Measurements from ENCODE around the gene TM9SF1.

TM9SF1 gene

GRCh38 chr14:24179294-24179960 is 15.8 kb downstream of the TM9SF1 start:
- no peak for DNase-seq (ENCODE audit: low read depth, low spot score)

- DNase-seq (ENCODE audit: low read depth, low spot score) = no peak
Observed at GRCh38 chr14:24178399-24179178, 16.7 kb downstream of the TM9SF1 start.

GRCh38 chr14:24177891-24178290 is 17.4 kb downstream of the TM9SF1 start:
- DNase-seq (ENCODE audit: low read depth, low spot score) = no peak

- DNase-seq (ENCODE audit: low read depth, low spot score) = no peak
Observed at GRCh38 chr14:24177041-24177825, 18.0 kb downstream of the TM9SF1 start.

- no peak for DNase-seq (ENCODE audit: low read depth, low spot score)
Observed at GRCh38 chr14:24176599-24176998, 18.6 kb downstream of the TM9SF1 start.

GRCh38 chr14:24172871-24173281 is 22.4 kb downstream of the TM9SF1 start:
- no peak for DNase-seq (ENCODE audit: low read depth, low spot score)

GRCh38 chr14:24172261-24172860 is 22.9 kb downstream of the TM9SF1 start:
- DNase-seq (ENCODE audit: low read depth, low spot score) = no peak

- DNase-seq (ENCODE audit: low read depth, low spot score) = peak; percentile 97
Observed at GRCh38 chr14:24171422-24172260, 23.6 kb downstream of the TM9SF1 start, which contains the start of gene REC8. REC8 (plus strand) TSS chr14:24172080; CDS start chr14:24172553, 473 bp downstream.

GRCh38 chr14:24167469-24168114 is 27.6 kb downstream of the TM9SF1 start:
- DNase-seq (ENCODE audit: low read depth, low spot score) = no peak

GRCh38 chr14:24165785-24166184 is 29.5 kb downstream of the TM9SF1 start:
- DNase-seq (ENCODE audit: low read depth, low spot score) = no peak

GRCh38 chr14:24164518-24164991 is 30.7 kb downstream of the TM9SF1 start:
- DNase-seq (ENCODE audit: low read depth, low spot score) = no peak

GRCh38 chr14:24162093-24162492 is 33.1 kb downstream of the TM9SF1 start:
- no peak for DNase-seq (ENCODE audit: low read depth, low spot score)

- DNase-seq (ENCODE audit: low read depth, low spot score) = peak; percentile 80
Observed at GRCh38 chr14:24160850-24161804, 34.1 kb downstream of the TM9SF1 start, which contains the start of gene IRF9. IRF9 (plus strand) TSS chr14:24161265; CDS start chr14:24162145, 880 bp downstream.

GRCh38 chr14:24160499-24160849 is 34.8 kb downstream of the TM9SF1 start:
- no peak for DNase-seq (ENCODE audit: low read depth, low spot score)

- no peak for DNase-seq (ENCODE audit: low read depth, low spot score)
Observed at GRCh38 chr14:24159777-24160498, 35.3 kb downstream of the TM9SF1 start.

- DNase-seq (ENCODE audit: low read depth, low spot score) = no peak
Observed at GRCh38 chr14:24157331-24157730, 37.9 kb downstream of the TM9SF1 start.

GRCh38 chr14:24156840-24157239 is 38.4 kb downstream of the TM9SF1 start:
- DNase-seq (ENCODE audit: low read depth, low spot score) = no peak

- no peak for DNase-seq (ENCODE audit: low read depth, low spot score)
Observed at GRCh38 chr14:24155100-24155499, 40.1 kb downstream of the TM9SF1 start.
